ENCODE data around the gene ANK2.

The ANK2 gene

GRCh38 chr4:113278324-113278934 lies 229.0 kb downstream of the ANK2 start:
- no peak overlapping the region for H3K27ac ChIP-seq (replicated peaks)
- TF ChIP-seq SPI1 (IDR thresholded peaks at IDR 0.05; ENCODE audit: borderline replicate concordance, low read depth) (no peak), GABPA (IDR thresholded peaks at IDR 0.05; ENCODE audit: low read depth) (no peak), POLR2AphosphoS5 (IDR thresholded peaks at IDR 0.05; ENCODE audit: low read depth) (no peak), CTCF (IDR thresholded peaks at IDR 0.05; ENCODE audit: insufficient read depth, low read length) (peak; percentile 71), REST (IDR thresholded peaks at IDR 0.05; ENCODE audit: insufficient replicate concordance, low read depth) (no peak)
- no peaks in the 10 kb centered on the region for H3K27me3 ChIP-seq (ENCODE audit: insufficient read depth, poor library complexity, severe bottlenecking)
- H3K4me3 ChIP-seq (replicated peaks; ENCODE audit: insufficient read depth, low read length), result no peak overlapping the region
- DNase-seq (ENCODE audit: low read depth in 1 of 2, low spot score in 1 of 2), result peak; percentile 28 to 60

- no peak for DNase-seq (ENCODE audit: low read depth in 1 of 2, low spot score in 1 of 2)
- Histone ChIP-seq H3K27ac (replicated peaks) (no peak overlapping the region), H3K4me3 (replicated peaks; ENCODE audit: insufficient read depth, low read length) (no peak overlapping the region), H3K27me3 (ENCODE audit: insufficient read depth, poor library complexity, severe bottlenecking) (no peaks in the 10 kb centered on the region)
- TF ChIP-seq CTCF (IDR thresholded peaks at IDR 0.05; ENCODE audit: insufficient read depth, low read length) (no peak), POLR2AphosphoS5 (IDR thresholded peaks at IDR 0.05; ENCODE audit: low read depth) (no peak), REST (IDR thresholded peaks at IDR 0.05; ENCODE audit: insufficient replicate concordance, low read depth) (no peak), SPI1 (IDR thresholded peaks at IDR 0.05; ENCODE audit: borderline replicate concordance, low read depth) (no peak), GABPA (IDR thresholded peaks at IDR 0.05; ENCODE audit: low read depth) (no peak)
Observed at GRCh38 chr4:113285501-113285900, 236.0 kb downstream of the ANK2 start.

- Histone ChIP-seq H3K27me3 (ENCODE audit: insufficient read depth, poor library complexity, severe bottlenecking) (no peaks in the 10 kb centered on the region), H3K27ac (replicated peaks) (no peak overlapping the region), H3K4me3 (replicated peaks; ENCODE audit: insufficient read depth, low read length) (no peak overlapping the region)
- TF ChIP-seq POLR2AphosphoS5 (IDR thresholded peaks at IDR 0.05; ENCODE audit: low read depth), result no peak
- TF ChIP-seq REST (IDR thresholded peaks at IDR 0.05; ENCODE audit: insufficient replicate concordance, low read depth), result no peak
- no peak for TF ChIP-seq CTCF (IDR thresholded peaks at IDR 0.05; ENCODE audit: insufficient read depth, low read length)
- TF ChIP-seq SPI1 (IDR thresholded peaks at IDR 0.05; ENCODE audit: borderline replicate concordance, low read depth), result no peak
- no peak for TF ChIP-seq GABPA (IDR thresholded peaks at IDR 0.05; ENCODE audit: low read depth)
- DNase-seq (ENCODE audit: low read depth in 1 of 2, low spot score in 1 of 2), result no peak
Observed at GRCh38 chr4:113288257-113288656, 238.8 kb downstream of the ANK2 start.
